ENCODE results near the gene ALDH7A1. TPM values are rescaled to one million over a fixed set of nuclear protein-coding genes. Genes with fewer than 3 reads are reported as not detected.

The ALDH7A1 gene
- total RNA-seq, 2 donors from 2014 or later: 11.3 to 12.4 TPM

GRCh38 chr5:126506079-126506478, 88.9 kb downstream of the ALDH7A1 start:
- Mint-ChIP-seq H3K36me3 (no peaks in the 10 kb centered on the region), H3K9me3 (peaks cover 4 to 11% of the 10 kb centered on the region in 2 donors), H3K27ac (no peak overlapping the region)
- ATAC-seq: no peak
- no peak for DNase-seq (ENCODE audit: low spot score in 2 of 2)

GRCh38 chr5:126503602-126504104, 91.4 kb downstream of the ALDH7A1 start:
- Mint-ChIP-seq H3K36me3 (no peaks in the 10 kb centered on the region), H3K9me3 (peaks cover 0 to 6% of the 10 kb centered on the region in 2 donors), H3K27ac (no peak overlapping the region)
- peak; percentile 59 to 85 for ATAC-seq
- DNase-seq (ENCODE audit: low spot score in 2 of 2): peak in 1 of 2 donors; percentile 13

GRCh38 chr5:126501448-126501847, 93.6 kb downstream of the ALDH7A1 start:
- H3K36me3 Mint-ChIP-seq: no peaks in the 10 kb centered on the region
- no peaks in the 10 kb centered on the region for H3K9me3 Mint-ChIP-seq
- ATAC-seq (no peak), DNase-seq (ENCODE audit: low spot score in 2 of 2) (no peak)
- no peak overlapping the region for H3K27ac Mint-ChIP-seq

GRCh38 chr5:126499853-126500342, 95.1 kb downstream of the ALDH7A1 start:
- peak in 1 of 2 donors; percentile 31 for DNase-seq (ENCODE audit: low spot score in 2 of 2)
- no peaks in the 10 kb centered on the region for H3K36me3 Mint-ChIP-seq
- H3K9me3 Mint-ChIP-seq: no peaks in the 10 kb centered on the region
- ATAC-seq: peak; percentile 52 to 66
- peak overlapping the region in 1 of 2 donors; percentile 71 for H3K27ac Mint-ChIP-seq

GRCh38 chr5:126499278-126499677, 95.7 kb downstream of the ALDH7A1 start:
- Mint-ChIP-seq H3K36me3 (no peaks in the 10 kb centered on the region), H3K27ac (peak overlapping the region in 1 of 2 donors; percentile 71), H3K9me3 (no peaks in the 10 kb centered on the region)
- ATAC-seq (no peak), DNase-seq (ENCODE audit: low spot score in 2 of 2) (no peak)

- Mint-ChIP-seq H3K27ac (no peak overlapping the region), H3K36me3 (no peaks in the 10 kb centered on the region), H3K9me3 (no peaks in the 10 kb centered on the region)
- DNase-seq (ENCODE audit: low spot score in 2 of 2): no peak
- ATAC-seq: no peak
Measured at GRCh38 chr5:126497506-126497905, 97.5 kb downstream of the ALDH7A1 start.

GRCh38 chr5:126494393-126494792, 100.6 kb downstream of the ALDH7A1 start:
- no peaks in the 10 kb centered on the region for H3K36me3 Mint-ChIP-seq
- H3K9me3 Mint-ChIP-seq: no peaks in the 10 kb centered on the region
- no peak overlapping the region for H3K27ac Mint-ChIP-seq
- DNase-seq (ENCODE audit: low spot score in 2 of 2): no peak
- no peak for ATAC-seq

- DNase-seq (ENCODE audit: low spot score in 2 of 2): no peak
- H3K36me3 Mint-ChIP-seq: no peaks in the 10 kb centered on the region
- no peak overlapping the region for H3K27ac Mint-ChIP-seq
- no peaks in the 10 kb centered on the region for H3K9me3 Mint-ChIP-seq
- no peak for ATAC-seq
Measured at GRCh38 chr5:126492939-126493338, 102.1 kb downstream of the ALDH7A1 start.

GRCh38 chr5:126490167-126490940, 104.7 kb downstream of the ALDH7A1 start:
- Mint-ChIP-seq H3K9me3 (no peaks in the 10 kb centered on the region), H3K36me3 (no peaks in the 10 kb centered on the region), H3K27ac (peak overlapping the region in 1 of 2 donors; percentile 57)
- ATAC-seq (no peak), DNase-seq (ENCODE audit: low spot score in 2 of 2) (no peak)

- Mint-ChIP-seq H3K27ac (no peak overlapping the region), H3K9me3 (no peaks in the 10 kb centered on the region), H3K36me3 (no peaks in the 10 kb centered on the region)
- DNase-seq (ENCODE audit: low spot score in 2 of 2): no peak
- no peak for ATAC-seq
Measured at GRCh38 chr5:126488443-126489065, 106.5 kb downstream of the ALDH7A1 start.

GRCh38 chr5:126487596-126487995, 107.4 kb downstream of the ALDH7A1 start:
- peaks cover 6 to 7% of the 10 kb centered on the region in 2 donors for H3K36me3 Mint-ChIP-seq
- H3K9me3 Mint-ChIP-seq: no peaks in the 10 kb centered on the region
- ATAC-seq: no peak
- H3K27ac Mint-ChIP-seq: no peak overlapping the region
- no peak for DNase-seq (ENCODE audit: low spot score in 2 of 2)

- Mint-ChIP-seq H3K36me3 (peaks cover 6 to 7% of the 10 kb centered on the region in 2 donors), H3K27ac (no peak overlapping the region), H3K9me3 (no peaks in the 10 kb centered on the region)
- no peak for ATAC-seq
- no peak for DNase-seq (ENCODE audit: low spot score in 2 of 2)
Measured at GRCh38 chr5:126486332-126486731, 108.7 kb downstream of the ALDH7A1 start.

- H3K27ac Mint-ChIP-seq: no peak overlapping the region
- ATAC-seq: no peak
Measured at GRCh38 chr5:126484253-126484652, 110.8 kb downstream of the ALDH7A1 start.

GRCh38 chr5:126483156-126483555, 111.9 kb downstream of the ALDH7A1 start:
- Mint-ChIP-seq H3K36me3 (peaks cover 13 to 14% of the 10 kb centered on the region in 2 donors), H3K9me3 (no peaks in the 10 kb centered on the region), H3K27ac (peak overlapping the region in 1 of 2 donors; percentile 86)
- ATAC-seq (no peak), DNase-seq (ENCODE audit: low spot score in 2 of 2) (no peak)

More at GRCh38 chr5:126484253-126484652, 110.8 kb downstream of the ALDH7A1 start:
- Mint-ChIP-seq H3K9me3 (no peaks in the 10 kb centered on the region), H3K36me3 (peaks cover 13 to 14% of the 10 kb centered on the region in 2 donors)
- no peak for DNase-seq (ENCODE audit: low spot score in 2 of 2)

- Mint-ChIP-seq H3K36me3 (peaks cover 13 to 14% of the 10 kb centered on the region in 2 donors), H3K9me3 (no peaks in the 10 kb centered on the region), H3K27ac (no peak overlapping the region)
- no peak for ATAC-seq
- DNase-seq (ENCODE audit: low spot score in 2 of 2): no peak
Measured at GRCh38 chr5:126482591-126482990, 112.4 kb downstream of the ALDH7A1 start.

GRCh38 chr5:126481243-126481642, 113.8 kb downstream of the ALDH7A1 start:
- Mint-ChIP-seq H3K27ac (no peak overlapping the region), H3K36me3 (peaks cover 13 to 14% of the 10 kb centered on the region in 2 donors), H3K9me3 (no peaks in the 10 kb centered on the region)
- ATAC-seq (no peak), DNase-seq (ENCODE audit: low spot score in 2 of 2) (no peak)

All from activated naive CD4-positive, alpha-beta T cell treated with anti-CD3 and anti-CD28 coated beads, Interleukin-2, amount 50 U/mL, for 72 hours (primary cell).